Measurements from ENCODE around the gene COL8A2.

Gene COL8A2

GRCh38 chr1:36094621-36095061 lies 30.4 kb downstream of the COL8A2 start:
- DNase-seq (ENCODE audit: low read depth, low spot score): no peak
- no peak overlapping the region for H3K27ac ChIP-seq

GRCh38 chr1:36093929-36094328 lies 31.1 kb downstream of the COL8A2 start:
- no peak for DNase-seq (ENCODE audit: low read depth, low spot score)
- H3K27ac ChIP-seq: no peak overlapping the region

- no peak overlapping the region for H3K27ac ChIP-seq
- no peak for DNase-seq (ENCODE audit: low read depth, low spot score)
Measured at GRCh38 chr1:36093226-36093625, 31.8 kb downstream of the COL8A2 start.

- DNase-seq (ENCODE audit: low read depth, low spot score): no peak
- no peak overlapping the region for H3K27ac ChIP-seq
Measured at GRCh38 chr1:36092798-36093185, 32.2 kb downstream of the COL8A2 start.

- H3K27ac ChIP-seq: no peak overlapping the region
Measured at GRCh38 chr1:36092166-36092797, 32.7 kb downstream of the COL8A2 start.

GRCh38 chr1:36091698-36092097 lies 33.3 kb downstream of the COL8A2 start:
- no peak for DNase-seq (ENCODE audit: low read depth, low spot score)
- H3K27ac ChIP-seq: no peak overlapping the region

More at GRCh38 chr1:36092166-36092797, 32.7 kb downstream of the COL8A2 start:
- DNase-seq (ENCODE audit: low read depth, low spot score): no peak

- H3K27ac ChIP-seq: no peak overlapping the region
- DNase-seq (ENCODE audit: low read depth, low spot score): no peak
Measured at GRCh38 chr1:36091141-36091540, 33.9 kb downstream of the COL8A2 start.

GRCh38 chr1:36089393-36090121 lies 35.5 kb downstream of the COL8A2 start:
- no peak for DNase-seq (ENCODE audit: low read depth, low spot score)

GRCh38 chr1:36088577-36089392 lies 36.2 kb downstream of the COL8A2 start, which contains the start of gene ADPRS:
TSS of gene ADPRS (plus strand) at chr1:36088892. CDS start at chr1:36088905, 13 bp downstream.
- DNase-seq (ENCODE audit: low read depth, low spot score): peak; percentile 63
- peak within 1 kb of the TSS; percentile 75 for H3K27ac ChIP-seq

More at GRCh38 chr1:36089393-36090121, 35.5 kb downstream of the COL8A2 start:
- H3K27ac ChIP-seq: peak overlapping the region; percentile 75

GRCh38 chr1:36088265-36088576 lies 36.8 kb downstream of the COL8A2 start:
- DNase-seq (ENCODE audit: low read depth, low spot score): no peak
- H3K27ac ChIP-seq: no peak overlapping the region

GRCh38 chr1:36087233-36088123 lies 37.5 kb downstream of the COL8A2 start:
- no peak overlapping the region for H3K27ac ChIP-seq

GRCh38 chr1:36086529-36087232 lies 38.3 kb downstream of the COL8A2 start:
- no peak for DNase-seq (ENCODE audit: low read depth, low spot score)

More at GRCh38 chr1:36087233-36088123, 37.5 kb downstream of the COL8A2 start:
- DNase-seq (ENCODE audit: low read depth, low spot score): no peak

GRCh38 chr1:36085686-36086526 lies 39.1 kb downstream of the COL8A2 start:
- no peak for DNase-seq (ENCODE audit: low read depth, low spot score)
- H3K27ac ChIP-seq: no peak overlapping the region

More at GRCh38 chr1:36086529-36087232, 38.3 kb downstream of the COL8A2 start:
- H3K27ac ChIP-seq: no peak overlapping the region

- DNase-seq (ENCODE audit: low read depth, low spot score): no peak
Measured at GRCh38 chr1:36085126-36085525, 39.9 kb downstream of the COL8A2 start.

GRCh38 chr1:36084497-36085115 lies 40.4 kb downstream of the COL8A2 start:
- DNase-seq (ENCODE audit: low read depth, low spot score): no peak
- H3K27ac ChIP-seq: no peak overlapping the region

More at GRCh38 chr1:36085126-36085525, 39.9 kb downstream of the COL8A2 start:
- no peak overlapping the region for H3K27ac ChIP-seq

- DNase-seq (ENCODE audit: low read depth, low spot score): no peak
- H3K27ac ChIP-seq: no peak within 1 kb of the TSS
Measured at GRCh38 chr1:36083635-36084496, 41.2 kb downstream of the COL8A2 start, which contains the start of gene TEKT2. TSS of gene TEKT2 (plus strand) at chr1:36084094. CDS start at chr1:36084922, 828 bp downstream.

- H3K27ac ChIP-seq: no peak overlapping the region
- DNase-seq (ENCODE audit: low read depth, low spot score): no peak
Measured at GRCh38 chr1:36083219-36083618, 41.8 kb downstream of the COL8A2 start.
